ENCODE results near the gene ARIH1. TPM values are rescaled to one million over a fixed set of nuclear protein-coding genes. Genes with fewer than 3 reads are reported as not detected.

Gene ARIH1
- total RNA-seq, 1 experiment from 2014 or later: 44.1 TPM

DNA sequence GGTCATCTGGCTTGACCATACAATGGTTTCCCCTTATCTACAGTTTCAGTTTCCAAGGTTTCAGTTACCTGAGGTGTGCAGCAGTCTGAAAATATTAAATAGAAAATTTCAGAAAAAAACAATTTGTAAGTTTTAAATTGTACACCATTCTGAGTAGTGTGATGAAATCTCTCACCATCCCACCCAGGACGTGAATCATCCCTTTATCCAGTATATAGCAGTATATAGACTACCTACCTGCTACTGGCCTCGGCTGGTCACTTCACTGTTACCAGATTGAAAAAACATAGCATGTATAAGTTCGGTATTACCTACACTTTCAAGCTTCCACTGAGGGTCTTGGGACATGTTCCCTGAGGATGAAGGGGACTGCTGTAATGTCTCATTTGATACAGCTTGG, 12.0 kb downstream of the ARIH1 start:
- no peak for DNase-seq (ENCODE audit: low spot score)

DNA sequence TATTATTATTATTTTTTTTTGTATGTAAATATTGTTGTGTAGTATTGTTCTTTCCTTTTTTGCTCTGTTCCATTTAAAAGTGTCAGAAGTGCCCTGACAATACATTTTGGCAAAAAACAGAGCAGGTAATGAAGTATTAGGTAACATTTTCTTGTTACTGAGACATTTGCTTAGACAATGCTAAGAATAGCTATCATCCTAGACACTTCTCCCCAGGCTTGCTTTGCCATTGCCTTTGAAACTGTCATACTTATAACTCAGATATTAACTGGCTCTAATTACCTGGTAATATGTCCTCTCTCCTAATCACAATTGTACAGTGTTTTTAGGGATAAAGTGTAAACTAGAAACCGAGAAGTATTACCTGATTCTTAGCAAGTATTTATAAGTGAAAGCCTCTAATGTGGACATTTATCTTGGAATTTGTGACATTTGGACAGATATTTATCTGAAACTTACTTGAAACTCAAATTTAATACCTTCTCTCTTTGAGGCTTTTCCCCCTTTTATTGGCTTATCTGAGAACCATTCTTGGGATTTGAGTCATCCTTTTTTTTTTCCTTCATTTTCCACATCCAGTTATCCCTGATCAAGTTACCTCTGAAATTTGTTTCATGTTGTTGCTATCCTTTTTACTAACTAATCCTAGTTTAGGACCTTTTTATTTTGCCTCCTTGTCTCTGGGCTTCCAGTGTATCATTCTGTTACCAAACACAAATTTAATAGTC, 13.1 kb downstream of the ARIH1 start:
- no peak for DNase-seq (ENCODE audit: low spot score)

DNA sequence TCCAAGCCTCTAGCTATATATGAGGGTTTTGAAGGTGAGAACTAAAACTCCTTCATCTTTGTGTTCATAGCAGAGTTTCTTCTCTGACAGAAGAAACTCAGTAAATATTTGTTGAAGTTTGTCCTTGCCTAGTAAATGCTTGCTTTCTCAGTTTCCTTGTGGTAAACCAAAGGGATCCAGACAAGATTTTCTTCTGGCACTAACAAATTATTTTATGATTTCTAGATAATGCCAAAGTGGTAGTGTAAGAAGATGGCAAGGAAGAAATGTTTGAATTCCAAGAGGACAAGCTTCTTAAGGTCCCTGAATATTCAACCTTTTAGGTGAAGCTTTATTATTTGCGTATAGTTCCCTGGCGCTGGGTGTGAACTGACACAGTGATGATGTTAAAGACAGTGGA, 14.4 kb downstream of the ARIH1 start:
- DNase-seq (ENCODE audit: low spot score): no peak

DNA sequence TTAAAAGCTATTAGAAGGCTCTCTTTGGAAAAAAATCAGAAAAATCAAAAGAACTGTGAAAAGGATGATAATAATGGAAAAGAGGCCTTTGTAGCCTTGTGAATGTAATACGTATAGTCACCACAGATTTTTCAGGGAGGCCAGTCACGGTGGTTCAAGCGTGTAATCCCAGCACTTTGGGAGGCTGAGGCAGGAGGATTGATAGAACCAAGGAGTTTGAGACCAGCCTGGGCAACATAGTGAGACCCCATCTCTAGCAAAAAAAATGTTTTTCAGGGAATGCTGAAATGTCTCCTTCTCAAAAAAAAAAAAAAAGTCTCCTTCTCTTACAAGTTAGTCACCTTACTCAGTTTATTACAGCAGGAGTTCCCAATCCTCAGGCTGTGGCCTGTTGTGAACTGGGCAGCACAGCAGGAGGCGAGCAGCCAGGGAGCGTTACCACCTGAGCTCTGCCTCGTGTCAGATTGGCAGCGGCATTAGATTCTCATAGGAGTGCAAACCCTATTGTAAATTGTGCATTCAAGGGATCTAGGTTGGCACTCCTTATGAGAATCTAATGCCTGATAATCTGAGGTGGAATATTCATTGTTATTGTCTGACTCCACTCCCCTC, 15.9 kb downstream of the ARIH1 start:
- DNase-seq (ENCODE audit: low spot score): no peak

DNA sequence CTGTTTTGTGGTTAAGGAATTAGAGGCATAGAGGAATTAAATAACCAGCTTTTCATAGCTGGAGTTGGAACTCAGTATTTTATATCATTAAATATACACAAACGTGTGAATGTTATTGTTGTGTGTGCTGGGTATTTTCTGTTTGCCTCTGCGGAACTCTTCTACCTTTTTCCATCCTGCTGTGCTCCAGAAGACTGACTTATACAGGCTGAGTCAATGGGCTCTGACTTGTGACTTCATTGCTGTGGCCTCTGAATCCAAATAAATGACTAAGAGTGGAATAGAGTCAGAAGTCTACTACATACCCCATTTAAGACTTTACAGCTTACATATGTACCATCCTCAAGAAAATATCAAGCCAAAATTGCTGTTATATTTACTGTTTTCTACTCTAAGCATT, 17.6 kb downstream of the ARIH1 start:
- no peak for DNase-seq (ENCODE audit: low spot score)

DNA sequence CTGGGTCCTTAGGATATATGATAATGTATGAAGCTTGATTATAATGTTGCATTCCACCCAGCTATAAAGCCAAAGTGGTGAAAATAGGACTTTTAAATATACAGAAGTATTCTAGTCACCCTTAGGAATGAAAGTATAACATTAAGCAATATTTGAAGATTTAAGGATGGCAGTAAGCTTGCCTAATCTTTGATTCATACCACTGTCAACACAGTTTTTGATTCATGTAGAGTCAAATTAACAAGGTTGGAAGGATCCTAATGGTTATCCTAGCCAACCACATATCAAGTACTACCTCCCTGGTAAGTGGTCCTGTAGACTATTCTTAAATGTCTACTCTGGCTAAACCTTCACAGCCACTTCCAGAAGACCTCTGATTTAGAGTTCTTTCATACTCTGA, 18.6 kb downstream of the ARIH1 start:
- DNase-seq (ENCODE audit: low spot score): no peak

DNA sequence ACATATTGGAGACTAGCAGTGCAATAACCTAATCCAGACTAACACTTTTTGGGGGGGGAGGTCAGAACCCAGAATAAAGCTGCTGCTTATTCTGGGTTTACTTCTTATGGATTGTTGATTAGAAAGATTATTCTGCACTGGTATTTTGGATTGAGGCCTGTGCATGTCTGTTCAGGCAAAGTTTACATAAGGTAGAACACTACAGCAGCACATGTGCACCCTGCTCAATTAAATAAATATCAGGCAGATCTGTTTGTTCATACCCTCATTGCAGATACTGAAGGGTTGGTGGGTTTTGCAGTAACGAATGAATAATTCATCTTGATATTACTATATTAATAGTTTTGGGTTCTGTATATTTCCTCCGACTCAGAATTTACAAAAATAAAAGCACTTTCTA, 19.1 kb downstream of the ARIH1 start:
- no peak for DNase-seq (ENCODE audit: low spot score)

DNA sequence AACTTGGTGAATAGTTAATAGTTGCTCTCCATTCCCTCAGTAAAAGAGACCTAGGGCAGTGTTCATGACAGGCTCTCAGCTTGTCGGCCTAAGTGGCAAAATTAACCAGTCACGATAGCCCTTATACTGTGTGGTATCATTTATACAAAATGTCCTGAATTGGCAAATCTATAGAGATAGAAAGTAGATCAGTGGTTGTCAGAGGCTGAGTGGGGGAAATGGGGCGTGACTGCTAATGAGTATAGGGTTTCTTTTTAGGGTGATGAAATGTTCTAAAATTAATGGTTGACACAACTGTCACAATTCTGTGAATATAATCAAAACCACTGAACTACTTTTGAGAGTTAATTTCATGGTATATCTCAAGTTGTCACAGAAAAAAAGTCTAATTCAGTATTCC, 20.9 kb downstream of the ARIH1 start:
- no peak for DNase-seq (ENCODE audit: low spot score)

DNA sequence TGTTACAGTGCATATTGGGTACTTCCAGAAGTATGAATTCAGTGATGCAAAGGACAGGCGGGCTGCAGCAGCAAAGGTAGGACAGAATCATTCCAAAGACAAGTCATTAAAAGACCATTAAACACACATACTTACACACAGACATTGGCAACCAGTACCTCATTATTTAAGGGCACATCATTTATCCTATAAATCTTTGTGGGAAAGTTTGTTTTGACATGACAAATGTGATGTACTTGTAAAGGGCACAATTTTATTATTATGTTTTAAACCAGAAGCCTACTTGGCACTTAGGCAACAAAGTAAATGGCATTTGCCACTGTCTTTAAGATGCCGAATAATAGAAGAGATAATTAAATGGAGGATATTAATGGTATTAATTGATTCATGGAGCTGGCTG, 22.7 kb downstream of the ARIH1 start:
- no peak for DNase-seq (ENCODE audit: low spot score)

DNA sequence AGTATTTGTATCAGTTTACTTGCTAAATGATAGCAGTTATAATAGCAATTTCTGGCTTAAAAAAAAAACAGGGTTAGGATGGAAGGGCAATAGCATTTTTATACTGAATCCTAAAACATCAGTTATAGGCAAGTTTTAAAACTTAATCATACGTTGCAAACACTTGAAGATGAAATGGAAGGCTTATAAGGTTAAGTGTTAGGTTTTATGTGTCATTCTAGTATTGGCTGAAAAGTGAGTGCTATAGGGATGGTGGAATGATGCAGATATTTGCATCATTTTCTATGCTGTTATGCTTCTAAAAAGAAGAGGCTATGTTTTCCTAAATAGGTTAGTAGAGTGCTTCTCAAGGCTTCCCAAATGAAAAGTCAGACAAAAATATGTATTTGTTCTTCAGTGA, 23.3 kb downstream of the ARIH1 start:
- DNase-seq (ENCODE audit: low spot score): no peak

DNA sequence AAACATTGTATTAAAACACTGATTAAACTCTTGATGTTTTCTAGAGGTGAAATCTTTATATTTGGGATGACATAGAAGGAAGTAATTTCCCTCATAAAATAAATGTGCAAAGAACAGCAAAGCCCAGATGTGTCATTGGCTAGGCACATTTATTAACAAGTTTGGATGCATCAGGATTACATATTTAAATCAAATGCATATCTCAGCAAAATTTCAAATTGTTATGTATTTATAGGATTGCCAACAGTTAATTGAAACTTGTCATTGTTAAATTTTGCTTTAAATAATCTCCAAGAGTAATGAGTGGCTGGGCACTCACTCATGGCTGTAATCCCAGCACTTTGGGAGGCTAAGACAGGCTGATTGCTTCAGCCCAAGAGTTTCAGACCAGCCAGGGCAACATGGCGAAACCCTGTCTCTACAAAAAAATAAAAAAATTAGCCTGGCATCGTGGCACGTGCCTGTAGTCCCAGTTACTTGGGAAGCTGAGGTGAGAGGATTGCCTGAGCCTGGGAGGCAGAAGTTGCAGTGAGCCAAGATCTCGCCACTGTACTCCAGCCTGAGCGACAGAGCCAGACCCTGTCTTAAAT, 28.2 kb downstream of the ARIH1 start:
- DNase-seq (ENCODE audit: low spot score): no peak

DNA sequence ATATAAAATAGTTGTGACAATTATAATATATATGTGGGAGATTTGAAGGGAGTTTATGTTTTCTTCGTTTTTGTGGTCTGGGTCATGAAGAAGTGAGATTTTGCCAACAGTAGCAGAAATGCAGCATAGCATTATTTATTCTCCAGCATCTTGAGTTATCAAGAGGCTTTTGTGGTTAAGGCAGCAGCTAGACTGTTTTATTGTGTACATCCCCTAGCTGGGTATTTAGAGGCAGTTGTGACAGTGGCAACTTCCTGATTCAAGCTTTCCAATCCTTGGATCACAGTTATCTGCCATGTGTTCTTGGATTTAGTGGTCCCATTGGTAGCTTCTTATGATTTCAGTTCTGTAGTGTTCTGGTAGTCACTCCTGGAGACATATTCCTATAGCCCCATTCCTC, 29.0 kb downstream of the ARIH1 start:
- DNase-seq (ENCODE audit: low spot score): no peak

DNA sequence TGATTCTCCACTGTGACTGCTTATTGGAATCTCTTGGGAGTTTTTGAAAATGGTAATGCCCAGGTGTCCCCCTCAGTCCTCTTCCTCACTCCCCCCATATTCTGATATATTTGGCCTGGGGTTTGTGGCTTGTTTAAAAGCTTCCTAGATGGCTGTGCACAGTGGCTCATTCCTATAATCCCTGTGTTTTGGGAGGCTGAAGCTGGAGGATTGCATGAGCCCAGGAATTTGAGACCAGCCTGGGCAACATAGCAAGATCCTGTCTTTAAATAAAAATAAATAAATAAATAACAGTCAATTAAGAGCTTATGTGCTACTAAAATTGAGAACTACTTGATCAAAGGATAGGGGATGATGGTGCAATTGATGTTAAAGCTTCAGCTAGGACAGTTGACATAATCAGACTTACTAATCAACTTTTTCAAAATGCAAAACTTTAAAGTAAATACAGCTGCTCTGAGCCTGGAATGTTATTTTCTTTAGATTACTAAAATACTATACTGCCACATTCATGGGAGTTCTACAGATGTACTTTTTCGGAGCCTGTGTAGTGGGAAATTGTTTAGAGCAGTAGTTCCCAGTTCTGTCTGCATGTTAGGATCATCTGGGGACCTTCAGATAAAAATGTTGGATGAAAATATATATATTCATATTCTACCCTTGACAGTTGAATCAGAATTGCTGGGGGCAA, 33.4 kb downstream of the ARIH1 start:
- no peak for DNase-seq (ENCODE audit: low spot score)

DNA sequence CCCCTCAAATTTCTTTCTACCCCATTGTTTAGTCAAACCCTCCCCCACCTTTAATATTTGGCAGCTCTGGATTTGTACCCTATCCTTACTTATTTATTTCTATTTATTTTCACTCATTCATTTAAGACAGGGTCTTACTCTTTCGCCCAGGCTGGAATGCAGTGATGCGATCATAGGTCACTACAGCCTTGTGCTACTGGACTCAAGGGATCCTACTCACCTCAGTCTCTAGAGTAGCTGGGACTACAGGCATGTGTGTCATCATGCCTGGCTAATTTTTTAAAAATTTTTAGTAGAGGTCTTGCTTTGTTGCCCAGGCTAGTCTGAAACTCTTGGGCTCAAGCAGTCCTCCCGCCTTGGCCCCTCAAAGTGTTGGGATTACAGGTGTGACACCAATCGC, 35.4 kb downstream of the ARIH1 start:
- DNase-seq (ENCODE audit: low spot score): no peak

DNA sequence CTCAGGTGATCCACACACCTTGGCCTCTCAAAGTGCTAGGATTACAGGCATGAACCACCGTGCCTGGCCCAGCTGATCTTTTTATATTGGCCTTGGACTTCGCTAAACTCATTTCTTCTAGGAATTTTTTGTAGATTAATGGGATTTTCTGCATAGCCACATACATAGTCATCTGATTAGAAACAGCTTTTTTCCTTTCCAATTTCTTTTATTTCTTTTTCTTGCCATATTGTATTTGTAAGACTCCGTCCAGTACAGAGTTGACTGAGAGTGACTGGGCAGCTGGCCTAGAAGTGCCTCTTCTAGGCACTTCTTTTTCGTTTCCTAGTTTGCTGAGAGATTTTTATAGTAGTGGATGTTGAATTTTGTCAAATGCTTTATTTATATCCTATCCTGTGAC, 37.4 kb downstream of the ARIH1 start:
- no peak for DNase-seq (ENCODE audit: low spot score)

DNA sequence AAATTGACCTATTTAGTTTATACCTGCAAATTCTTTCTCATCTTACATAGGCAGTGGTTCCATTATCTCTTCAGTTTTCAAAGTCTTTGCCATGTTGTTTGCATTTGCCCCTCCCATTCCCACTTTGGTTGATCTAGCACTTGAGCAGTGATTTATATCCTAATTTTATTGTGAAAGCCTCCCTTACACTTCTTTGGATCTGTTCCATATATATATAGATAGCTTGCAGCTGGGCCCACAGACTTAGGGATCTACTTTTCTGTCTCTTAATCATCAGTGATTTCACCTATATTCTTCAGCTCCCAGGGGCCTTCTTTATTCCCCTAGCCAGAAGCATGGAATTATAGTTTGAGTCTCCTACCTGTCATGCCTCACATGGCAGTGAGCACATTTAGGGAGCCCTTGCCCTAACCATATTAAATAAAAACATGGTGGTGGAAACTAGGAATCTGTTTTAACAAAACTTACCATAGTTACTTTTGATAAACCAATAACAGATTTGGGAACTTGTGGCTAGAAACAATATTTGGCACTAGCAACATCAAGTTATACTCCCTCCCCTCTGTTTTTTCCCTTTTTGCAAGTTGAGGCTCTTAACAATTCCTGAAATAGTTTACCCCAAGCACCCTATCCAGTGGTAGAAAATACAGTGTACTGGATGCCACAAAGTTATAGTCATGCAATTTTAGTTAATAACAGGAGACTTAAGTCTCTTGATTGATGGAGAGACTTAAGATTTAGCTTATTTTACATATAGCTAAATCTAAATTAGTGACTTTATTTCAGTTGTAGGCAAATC, 41.7 kb downstream of the ARIH1 start:
- DNase-seq (ENCODE audit: low spot score): no peak

DNA sequence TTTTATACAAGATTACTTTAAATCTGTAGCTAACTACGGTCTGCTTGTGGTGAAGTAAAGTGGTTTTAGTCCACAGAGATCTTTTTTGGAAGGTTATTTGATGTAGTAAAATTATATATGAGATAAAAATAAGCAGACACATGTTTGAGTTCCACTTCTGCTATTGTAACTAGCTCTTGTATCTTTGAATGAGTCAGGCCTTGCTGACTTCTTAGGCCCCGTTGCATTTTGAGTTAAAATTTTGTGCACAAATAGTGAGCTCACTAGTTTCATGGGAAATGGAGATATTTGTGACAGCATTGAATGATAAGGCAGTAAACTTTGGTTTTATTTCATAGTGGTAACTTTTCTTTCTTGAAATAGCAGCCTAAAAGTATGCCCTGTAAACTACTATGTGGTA, 42.6 kb downstream of the ARIH1 start:
- no peak for DNase-seq (ENCODE audit: low spot score)

DNA sequence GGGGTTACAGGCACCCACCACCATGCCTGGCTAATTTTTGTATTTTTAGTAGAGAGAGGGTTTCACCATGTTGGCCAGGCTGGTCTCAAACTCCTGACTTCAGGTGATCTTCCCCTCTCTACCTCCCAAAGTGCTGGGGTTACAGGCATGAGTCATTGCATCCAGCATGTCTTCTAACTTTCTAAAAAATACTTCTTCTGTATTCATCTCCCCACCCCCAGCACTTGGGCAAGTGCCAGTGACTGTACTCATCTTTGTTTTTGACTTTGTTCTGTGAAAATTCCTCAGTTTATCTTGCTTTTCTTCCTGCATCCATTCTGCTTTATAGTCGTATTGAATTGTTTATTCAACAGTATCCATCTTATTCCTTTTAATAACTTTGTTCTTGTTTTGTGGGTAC, 47.6 kb downstream of the ARIH1 start:
- no peak for DNase-seq (ENCODE audit: low spot score)

DNA sequence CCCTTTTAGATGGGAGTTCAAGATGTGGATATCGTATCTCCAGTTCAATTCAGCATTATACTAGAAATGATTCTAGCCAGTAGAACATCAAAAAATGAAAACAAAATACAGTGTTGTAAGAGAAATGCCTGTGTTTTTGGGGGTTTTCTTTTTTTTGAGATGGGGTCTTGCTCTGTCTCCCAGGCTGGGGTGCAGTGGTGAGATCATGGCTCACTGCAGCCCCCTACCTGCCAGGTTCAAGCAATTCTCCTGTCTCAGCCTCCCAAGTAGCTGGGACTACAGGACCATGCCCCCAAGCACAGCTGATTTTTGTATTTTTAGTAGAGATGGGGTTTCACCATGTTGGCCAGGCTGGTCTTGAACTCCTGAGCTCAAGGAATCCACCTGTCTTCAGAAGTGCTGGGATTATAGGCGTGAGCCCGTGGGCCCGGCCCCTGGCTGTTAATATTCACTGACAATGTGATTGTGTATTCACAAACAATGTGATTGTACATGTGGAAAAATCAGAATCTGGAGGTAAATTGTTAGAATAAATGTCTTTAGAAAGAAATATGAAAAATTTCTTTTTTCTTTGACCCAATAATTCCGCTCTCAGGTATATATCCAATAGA, 59.0 kb downstream of the ARIH1 start:
- DNase-seq (ENCODE audit: low spot score): peak; percentile 17

DNA sequence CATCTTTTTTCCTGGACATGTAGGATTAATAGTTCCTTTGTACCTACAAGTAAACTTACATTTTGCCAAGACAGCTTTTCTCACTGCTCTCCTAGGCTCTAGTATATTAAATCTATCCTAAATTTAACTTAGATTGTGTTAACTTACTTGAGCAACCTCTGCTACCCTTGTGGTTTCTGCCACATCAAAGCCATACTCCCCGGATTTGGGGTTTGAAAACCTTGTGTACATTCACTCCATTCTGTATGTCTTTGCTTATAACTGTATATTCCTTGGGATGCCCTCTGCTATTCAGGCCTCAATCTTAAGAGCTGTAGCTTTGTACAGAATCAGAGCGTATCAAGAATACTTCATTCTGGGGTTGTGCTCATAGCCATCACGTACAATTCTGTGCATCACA, 60.4 kb downstream of the ARIH1 start:
- DNase-seq (ENCODE audit: low spot score): no peak

DNA sequence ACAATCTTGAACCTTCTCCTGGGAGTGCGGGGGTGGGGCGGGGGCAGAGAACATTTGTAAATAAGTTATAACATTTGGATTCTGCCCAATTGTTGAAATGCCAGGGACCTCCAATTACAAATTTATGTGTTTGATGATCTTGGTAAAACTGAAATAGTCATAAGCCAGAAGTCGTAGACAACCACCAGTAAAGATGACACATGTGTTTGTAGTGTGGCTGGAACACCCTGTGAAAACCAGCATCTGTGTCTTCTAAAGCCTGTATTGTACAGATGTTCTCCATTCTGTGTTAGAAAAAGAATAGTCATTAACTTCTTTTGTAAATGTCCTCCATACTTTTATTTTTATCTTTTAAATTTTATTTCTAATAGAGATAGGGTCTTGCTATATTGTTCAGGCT, 61.8 kb downstream of the ARIH1 start:
- DNase-seq (ENCODE audit: low spot score): no peak

DNA sequence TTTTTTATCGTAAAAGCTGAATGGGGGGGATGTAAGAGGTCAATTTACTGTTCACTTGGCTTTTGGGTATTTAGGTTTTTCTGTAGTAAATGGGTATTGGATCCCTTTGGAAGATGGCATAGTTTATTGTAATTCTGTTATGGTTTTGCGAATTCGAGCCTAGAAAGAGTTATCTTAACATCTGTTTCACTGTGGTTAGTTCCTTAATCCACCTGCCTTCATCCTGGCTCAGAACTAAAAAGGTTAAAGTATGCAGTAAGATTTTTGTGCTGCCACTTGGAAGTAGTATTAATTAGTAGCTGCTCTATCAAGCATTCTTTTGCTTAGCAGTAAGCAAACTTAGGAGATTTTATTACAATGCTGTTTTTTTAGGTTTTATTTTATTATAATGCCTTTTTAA, 62.4 kb downstream of the ARIH1 start:
- no peak for DNase-seq (ENCODE audit: low spot score)
